HG03139 (cell line): ENCODE data around the gene DHX38.

Source experiments
- ATAC-seq: cut with Tn5 transposase; IDR thresholded peaks from one replicate; pipeline ENCODE4 v1.9.1; 2021; ENCODE audit not compliant: unreplicated experiment

DHX38 gene

DNA sequence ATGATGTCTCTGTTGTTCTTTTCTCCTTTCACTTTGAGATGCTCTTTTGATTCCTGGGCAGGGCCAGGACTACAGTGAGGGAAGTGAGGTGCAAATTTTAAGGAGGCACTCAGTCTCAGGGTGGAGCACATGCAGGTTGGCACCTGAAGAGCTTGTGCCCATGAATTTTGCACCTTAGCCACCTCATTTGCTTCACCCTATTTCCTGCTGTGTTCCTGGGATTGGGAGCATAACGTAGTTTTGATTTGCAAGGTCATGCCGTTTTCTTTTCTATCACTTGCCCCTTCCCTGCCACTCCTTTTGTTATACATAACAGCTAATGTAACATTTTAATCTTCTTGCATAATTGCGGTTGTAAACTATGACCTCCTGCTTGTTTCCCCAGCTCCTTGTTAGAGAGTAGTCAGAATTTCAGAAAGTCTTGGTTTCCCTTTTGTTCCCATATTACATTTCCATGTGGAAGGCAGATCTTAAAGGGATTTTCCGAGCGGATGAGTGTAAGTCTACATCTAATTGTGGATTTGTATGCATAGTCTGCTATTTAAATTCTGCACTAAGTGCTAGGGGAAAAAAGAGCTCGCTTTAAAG lies 68.6 kb downstream of the DHX38 start:
- ATAC-seq = no peak
